ENCODE measurements around the gene DGKD. TPM values are rescaled to one million over a fixed set of nuclear protein-coding genes. Genes with fewer than 3 reads are reported as not detected.

DGKD gene
- total RNA-seq, 1 donor: 16.0 TPM

GRCh38 chr2:233479616-233480489 lies 125.6 kb downstream of the DGKD start:
- no peak for DNase-seq (ENCODE audit: low read depth)
- TF ChIP-seq CTCF (IDR thresholded peaks at IDR 0.05; ENCODE audit: insufficient read depth, low read depth, low read length): no peak
- H3K4me3 ChIP-seq (ENCODE audit: low read depth, low read length): no peak overlapping the region

- TF ChIP-seq CTCF (IDR thresholded peaks at IDR 0.05; ENCODE audit: insufficient read depth, low read depth, low read length): no peak
- no peak for DNase-seq (ENCODE audit: low read depth)
- H3K4me3 ChIP-seq (ENCODE audit: low read depth, low read length): no peak overlapping the region
Measured at GRCh38 chr2:233480490-233481202, 126.4 kb downstream of the DGKD start.

- H3K4me3 ChIP-seq (ENCODE audit: low read depth, low read length): no peak overlapping the region
- no peak for DNase-seq (ENCODE audit: low read depth)
- no peak for TF ChIP-seq CTCF (IDR thresholded peaks at IDR 0.05; ENCODE audit: insufficient read depth, low read depth, low read length)
Measured at GRCh38 chr2:233481368-233482142, 127.3 kb downstream of the DGKD start.

- H3K4me3 ChIP-seq (ENCODE audit: low read depth, low read length): no peak overlapping the region
- DNase-seq (ENCODE audit: low read depth): no peak
- no peak for TF ChIP-seq CTCF (IDR thresholded peaks at IDR 0.05; ENCODE audit: insufficient read depth, low read depth, low read length)
Measured at GRCh38 chr2:233482616-233483015, 128.3 kb downstream of the DGKD start.

- no peak overlapping the region for H3K4me3 ChIP-seq (ENCODE audit: low read depth, low read length)
- TF ChIP-seq CTCF (IDR thresholded peaks at IDR 0.05; ENCODE audit: insufficient read depth, low read depth, low read length): no peak
- DNase-seq (ENCODE audit: low read depth): no peak
Measured at GRCh38 chr2:233485726-233486125, 131.4 kb downstream of the DGKD start.

GRCh38 chr2:233486357-233486756 lies 132.1 kb downstream of the DGKD start:
- DNase-seq (ENCODE audit: low read depth): no peak
- no peak overlapping the region for H3K4me3 ChIP-seq (ENCODE audit: low read depth, low read length)
- no peak for TF ChIP-seq CTCF (IDR thresholded peaks at IDR 0.05; ENCODE audit: insufficient read depth, low read depth, low read length)
